Activated T-cell treated with anti-CD3 and anti-CD28 coated beads, Interleukin-2, amount 50 U/mL, for 48 hours (primary cell): Measurements from ENCODE around the gene C1orf21.

ENCODE experiments used
- DNase-seq, 2 experiments: peaks; one replicate each; pipeline ENCODE4 v3.0.0-alpha.2; 2020

The C1orf21 gene

DNA sequence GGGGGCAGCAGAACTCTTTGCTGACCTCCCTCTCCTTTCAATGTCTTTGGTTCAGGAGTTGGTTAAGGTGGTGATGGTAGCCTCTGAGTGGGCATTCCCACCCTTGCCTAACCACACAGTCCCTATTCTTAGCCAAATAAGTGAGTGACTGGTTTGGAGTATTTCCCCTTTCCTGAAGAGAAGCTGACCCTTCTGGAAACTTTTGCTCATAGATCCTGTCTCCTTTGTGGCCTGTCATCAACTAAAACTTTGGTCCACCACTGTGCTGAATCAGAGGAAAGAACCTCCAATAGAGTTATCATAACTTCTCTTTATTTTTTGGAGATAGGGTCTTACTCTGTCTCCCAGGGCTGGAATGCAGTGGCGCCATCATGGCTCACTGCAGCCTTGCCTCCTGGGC is 31.1 kb downstream of the C1orf21 start:
- DNase-seq, result no peak

DNA sequence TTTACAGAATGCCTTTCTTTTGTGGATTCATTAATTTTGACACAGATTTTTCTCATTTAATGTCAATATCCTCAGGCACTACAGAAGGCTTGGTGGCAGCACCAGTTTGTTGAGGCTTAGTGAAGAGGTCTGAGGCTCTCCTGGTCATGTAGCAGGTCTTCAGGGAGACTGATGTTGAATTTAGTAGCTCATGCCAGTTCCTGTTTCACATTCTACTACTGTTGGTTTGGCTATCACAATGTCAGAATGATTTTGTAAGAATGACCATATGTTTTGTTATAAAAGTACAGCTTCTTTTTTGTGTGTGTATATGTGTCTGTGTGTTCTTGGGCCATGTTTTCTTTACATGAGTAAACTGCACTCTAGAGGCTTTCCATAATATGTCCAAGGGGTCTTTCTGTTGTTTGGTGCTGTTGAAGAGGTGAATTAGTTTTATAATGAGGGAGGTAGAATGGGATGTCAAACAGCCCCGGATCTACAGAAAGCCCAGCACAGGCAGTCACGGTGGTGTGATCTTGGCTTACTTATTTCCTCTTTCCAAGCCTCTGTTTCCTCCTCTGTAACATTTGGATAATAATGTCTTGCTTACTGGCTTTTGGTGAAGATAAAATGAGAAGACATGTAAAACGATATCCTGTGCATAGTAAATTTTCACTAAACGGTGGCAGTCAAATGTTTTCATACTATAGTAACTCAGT is 32.0 kb downstream of the C1orf21 start:
- no peak for DNase-seq

DNA sequence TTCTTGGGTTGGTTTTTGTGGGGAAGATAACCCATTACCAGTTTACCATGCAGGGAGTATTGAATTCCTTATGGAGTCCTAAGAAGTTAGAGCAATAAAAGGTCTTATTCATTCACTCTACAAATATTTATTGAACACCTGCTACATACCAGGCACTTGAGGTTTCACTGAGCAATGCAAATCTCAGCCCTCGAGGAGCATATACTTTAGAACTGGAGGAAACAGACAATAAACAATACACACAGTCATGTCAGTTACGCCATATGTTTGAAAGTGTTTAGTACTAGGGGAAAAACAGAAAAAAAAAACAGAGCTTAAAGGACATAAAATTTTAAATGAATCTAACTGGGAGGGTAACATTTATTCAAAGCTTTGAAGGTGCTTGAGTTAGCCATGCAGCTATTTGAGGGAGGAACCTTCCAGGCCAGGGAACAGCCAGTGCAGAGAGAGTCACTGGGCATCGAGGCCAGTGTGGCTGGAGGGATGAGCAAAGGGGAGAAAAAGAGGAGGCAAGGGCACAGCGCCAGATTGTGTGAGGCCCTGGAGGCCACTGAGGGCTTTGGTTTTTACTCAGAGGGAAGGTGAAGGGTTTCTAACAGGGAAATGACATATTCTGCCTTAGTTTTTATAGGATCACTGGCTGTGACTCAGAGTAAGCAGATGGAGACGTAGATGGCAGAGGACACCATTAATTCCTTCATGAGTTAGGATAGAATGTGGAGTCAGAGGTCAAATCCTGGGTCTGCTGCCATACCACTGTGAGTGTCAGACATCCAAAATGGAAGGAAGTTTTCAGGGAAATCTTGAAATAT is 32.7 kb downstream of the C1orf21 start:
- no peak for DNase-seq

DNA sequence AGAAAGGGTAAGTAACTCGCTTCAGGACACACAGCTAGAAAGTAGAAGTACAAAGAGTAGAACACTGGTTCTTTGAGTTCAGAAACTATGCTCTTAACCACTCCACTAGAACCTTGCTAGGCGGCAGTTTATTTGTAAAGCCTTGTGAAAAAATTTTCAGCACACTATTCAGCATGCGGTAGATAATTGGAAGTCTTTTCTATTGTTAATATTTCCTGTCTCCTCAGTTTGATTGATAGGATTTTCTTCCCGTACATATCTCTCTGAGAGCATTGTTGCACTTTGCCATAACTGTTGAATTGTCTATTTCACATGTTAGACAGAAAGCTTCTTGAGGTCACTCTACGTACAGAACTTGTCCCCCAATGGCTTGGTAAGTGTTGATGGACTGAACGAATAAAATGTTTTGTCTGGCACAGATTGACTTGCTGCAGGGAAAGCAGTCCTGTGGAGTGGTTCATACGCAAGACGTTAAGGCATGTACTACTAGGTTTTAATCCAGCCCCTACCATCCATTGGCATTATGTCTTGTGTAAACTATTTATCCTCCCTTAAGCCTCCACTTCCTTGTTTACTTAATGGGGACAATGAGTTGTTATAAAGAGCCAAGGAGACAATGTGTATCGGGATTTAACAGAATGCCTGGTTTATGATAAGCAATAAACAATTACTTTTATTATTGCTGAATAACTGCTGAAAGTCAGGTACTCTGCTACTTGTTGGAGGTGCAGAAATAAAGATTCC is 35.8 kb downstream of the C1orf21 start:
- DNase-seq, result no peak

DNA sequence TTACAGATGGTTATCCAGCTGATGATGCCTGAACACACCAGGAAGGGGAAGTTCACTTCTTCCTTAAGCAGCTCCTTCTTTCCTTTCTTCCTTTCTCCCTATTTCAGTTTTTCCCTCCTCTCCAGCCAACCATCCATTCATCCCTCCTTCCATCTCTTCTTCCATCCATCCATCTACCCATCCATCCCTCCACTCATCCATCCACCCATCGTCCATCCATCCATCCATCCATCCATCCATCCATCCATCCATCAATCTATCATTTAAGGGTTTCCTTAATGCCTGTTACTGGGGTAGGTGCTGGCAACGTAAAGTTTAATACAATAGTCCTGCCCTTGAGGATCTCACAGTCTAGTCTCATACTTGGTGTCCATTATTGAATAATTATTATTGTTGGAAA is 36.8 kb downstream of the C1orf21 start:
- no peak for DNase-seq

DNA sequence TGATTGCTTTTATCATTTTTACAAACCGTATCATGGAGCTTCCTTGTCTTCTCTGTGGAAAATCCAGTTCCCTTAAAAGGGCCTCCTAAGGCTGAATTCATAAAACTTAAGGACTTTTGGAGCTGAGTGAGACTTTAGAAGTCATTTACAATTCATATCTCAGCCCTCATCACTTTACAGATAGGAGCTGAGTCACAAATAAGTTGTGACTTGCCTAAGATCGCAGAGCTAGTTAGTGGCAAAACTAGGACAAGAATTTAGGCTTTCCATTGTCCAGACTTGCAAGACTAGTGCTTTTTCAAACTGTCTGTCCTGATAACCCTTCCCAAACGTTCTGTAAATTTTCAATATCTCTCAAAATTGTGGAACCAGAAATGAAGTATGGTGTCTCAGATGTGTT is 37.3 kb downstream of the C1orf21 start:
- no peak for DNase-seq

DNA sequence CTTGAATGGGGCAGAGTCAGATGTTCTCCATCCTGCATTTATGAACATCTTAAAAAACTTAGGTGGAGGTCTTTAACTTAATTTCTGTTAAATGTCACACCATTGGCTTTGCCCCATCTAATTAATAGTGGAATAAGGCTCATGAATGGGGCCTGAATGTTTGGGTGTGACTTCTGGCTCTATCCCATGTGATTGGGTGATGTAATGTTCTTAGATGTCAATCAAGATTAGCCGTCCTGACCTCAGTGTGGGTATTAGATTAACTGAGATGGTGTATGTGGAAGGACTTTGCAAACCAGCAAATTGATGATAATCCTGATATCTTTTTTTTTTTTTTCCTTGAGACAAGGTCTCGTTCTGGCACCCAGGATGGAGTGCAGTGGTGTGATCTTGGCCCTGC is 38.1 kb downstream of the C1orf21 start:
- DNase-seq, result no peak

DNA sequence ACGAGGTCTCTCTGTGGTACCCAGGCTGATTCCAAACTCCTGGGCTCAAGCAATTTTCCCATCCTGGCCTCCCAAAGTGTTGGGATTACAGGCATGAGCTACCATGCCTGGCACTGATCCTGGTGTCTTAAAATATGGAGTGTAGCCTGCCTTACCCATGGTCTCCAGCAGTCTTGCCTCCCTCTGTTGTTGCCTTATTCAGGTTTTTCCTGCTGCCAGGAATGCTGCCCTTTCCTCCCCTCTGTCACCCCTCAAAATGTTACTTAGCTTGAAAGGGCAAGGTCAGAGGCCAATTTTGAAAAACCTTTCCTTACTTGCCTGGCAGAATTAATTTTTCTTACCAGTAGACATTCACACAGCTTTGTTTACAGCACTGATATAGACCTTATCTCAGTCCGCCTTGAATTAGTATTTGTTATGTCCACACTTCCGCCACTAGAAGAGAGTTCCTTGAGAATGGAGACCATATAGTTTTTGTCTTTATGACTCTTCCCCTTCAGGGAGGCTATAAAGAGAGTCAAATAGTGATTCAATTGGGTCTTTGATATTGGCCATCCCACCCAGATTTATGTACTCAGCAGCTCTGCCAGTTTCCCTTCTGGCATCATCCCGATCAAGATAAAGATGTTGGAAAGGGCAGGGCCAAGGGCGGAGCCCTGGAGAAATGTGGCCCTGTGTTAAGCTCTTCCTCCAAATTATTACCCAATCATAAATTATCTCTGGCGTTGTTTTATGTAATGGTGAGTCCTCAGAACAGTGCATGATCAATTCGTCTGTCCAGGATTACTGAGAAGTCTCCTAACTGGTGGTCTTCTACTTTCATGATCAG is 38.8 kb downstream of the C1orf21 start:
- no peak for DNase-seq

DNA sequence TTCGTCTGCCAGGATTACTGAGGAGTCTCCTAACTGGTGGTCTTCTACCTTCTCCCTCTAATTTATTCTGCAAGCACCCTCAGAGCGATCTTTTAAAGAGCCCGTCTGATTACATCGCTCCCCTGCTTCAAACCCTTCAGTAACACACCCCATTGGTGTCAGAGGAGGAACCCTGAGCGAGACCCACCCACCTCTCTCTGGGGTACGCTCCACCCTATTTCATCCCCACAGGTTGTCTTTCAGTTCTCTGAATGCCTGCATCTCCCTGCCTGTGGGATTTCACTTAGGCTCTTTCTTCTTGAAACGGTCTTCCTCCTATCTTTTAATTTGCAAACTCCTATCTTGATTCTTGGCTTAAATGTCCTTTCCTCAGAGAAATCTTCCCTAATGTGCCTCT is 39.4 kb downstream of the C1orf21 start:
- DNase-seq, result no peak

DNA sequence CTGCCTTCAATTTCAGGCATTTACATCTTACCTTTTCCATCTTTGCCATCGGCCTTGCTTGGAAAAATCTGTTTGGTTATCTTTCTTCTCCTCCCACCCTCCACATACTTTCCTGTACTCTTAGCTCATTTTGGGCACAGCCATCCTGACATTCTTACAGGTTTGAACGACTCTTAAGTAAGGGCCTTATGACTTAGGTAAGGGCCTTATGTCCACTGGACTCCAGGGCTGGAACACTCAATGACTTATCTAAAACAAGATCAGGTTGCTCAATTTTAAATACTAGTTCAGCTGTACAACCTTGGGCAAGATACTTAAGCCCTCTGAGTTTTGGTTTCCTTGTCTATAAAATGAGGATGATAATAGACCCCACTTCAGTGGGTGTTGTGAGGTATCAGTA is 40.9 kb downstream of the C1orf21 start:
- DNase-seq, result no peak

DNA sequence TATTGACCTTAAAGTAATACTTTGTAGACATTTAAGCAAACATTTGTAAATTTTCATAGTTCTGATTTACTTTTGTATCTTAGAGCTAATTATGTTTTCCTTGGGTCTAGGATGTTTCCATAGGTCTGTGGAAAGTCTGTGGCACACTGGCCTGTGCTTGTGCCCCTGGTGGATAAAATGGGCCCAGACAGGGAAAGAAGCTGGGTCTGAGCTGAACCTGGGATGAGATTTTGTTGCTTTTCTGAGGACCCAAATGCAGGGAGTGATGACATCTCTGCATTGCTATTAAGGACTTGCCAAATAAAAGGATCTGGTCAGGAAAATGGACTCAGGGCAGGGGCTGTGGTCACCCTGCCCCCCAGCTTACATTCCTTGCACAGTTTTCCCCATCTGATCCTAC is 41.8 kb downstream of the C1orf21 start:
- no peak for DNase-seq

DNA sequence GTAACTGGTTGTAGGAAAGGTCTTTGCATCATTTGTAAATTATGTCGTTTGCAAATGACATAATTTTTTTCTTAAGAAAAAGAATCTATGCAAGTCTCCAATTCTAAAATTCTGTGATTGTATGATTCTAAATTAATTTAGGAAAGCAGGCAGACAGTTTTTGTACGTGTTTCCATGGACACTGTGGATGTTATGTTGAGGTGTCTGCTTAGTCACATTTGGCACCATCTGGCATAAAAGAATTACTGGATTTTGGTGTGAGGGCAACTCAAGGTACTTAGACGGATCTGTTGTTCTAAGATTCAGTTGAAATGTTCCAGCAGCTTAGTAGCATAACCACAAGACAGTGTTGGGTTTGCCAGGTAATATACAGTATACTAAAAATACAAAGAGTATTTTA is 42.5 kb downstream of the C1orf21 start:
- no peak for DNase-seq

DNA sequence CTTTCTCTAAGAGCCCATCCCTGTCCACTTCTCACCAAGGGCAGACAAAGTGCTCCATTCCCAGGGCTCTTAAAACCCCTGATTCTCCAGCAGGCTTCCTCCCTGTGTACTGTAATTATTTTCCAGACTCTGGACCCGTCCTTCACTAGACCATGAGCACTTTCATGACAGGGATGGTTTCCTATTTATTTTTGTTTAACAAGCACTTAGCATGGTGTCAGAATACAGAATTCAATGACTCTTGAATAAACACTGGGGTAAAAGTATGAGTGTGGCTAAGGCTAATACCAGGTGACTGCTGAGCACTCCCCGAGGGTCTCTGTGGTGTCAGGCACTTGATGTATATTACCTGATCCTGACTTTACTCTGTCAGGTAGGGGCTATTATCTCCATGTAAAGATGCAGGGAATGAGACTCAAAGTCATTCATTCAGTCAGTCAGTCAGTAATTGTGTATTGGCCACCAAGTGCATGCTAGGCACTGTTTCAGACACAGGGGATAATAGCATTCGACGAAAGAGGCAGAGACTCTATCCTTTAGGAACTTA is 47.2 kb downstream of the C1orf21 start:
- DNase-seq, result no peak

DNA sequence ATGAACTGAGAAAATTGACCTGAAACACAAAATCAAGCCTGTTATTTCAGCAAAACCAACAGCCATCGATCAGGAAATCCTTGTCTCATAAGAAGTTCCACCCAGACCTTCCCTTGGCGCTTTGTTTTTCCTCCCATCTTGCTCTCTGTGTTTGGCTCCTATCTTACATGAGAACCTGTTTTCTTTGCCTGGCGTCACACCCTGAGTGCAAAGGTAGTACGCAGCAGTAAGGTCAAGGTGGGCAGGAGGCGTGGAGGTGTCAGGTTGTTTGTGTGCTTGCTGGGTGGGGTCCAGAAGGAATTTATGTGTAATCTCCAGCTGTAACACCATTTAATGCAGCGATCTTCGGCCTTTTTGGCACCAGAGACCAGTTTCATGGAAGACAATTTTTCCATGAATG is 50.5 kb downstream of the C1orf21 start:
- no peak for DNase-seq

DNA sequence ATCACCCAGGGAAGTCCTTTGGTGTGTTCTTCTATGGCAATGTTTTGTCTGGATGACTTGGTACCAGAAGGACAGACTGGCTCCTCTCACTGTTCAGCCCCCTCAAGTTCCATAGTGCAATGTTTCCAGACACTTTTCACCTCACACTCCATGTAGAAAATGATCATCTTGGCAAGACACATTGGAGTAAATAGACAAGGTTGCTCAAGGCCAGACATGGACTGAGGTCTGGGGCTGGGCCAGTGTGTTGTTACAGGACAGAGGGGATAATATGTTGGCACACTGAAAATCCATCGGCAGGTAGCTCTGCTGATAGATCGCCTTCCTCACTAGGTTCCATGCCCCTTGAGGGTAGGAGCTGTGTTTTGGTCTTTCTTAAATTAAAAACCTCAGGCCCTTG is 51.5 kb downstream of the C1orf21 start:
- no peak for DNase-seq

DNA sequence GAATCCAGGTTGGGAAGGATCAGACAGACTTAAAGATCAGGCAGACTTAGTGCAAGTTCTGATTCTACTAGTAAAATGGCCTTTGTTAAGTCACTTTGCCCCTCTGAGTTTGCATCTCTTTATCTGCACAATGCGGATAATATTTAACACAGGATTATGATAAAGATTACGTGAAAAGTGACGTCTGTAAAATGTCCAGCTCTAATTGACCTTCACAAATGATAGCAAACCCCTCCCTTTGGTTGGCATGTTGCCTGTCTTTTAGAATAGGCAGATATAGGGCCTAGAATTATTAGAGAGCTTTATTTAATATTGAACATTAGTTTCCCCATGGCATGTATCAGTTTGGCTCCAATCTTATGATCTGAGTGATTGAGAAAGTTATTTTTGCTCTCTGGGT is 55.4 kb downstream of the C1orf21 start:
- no peak for DNase-seq

DNA sequence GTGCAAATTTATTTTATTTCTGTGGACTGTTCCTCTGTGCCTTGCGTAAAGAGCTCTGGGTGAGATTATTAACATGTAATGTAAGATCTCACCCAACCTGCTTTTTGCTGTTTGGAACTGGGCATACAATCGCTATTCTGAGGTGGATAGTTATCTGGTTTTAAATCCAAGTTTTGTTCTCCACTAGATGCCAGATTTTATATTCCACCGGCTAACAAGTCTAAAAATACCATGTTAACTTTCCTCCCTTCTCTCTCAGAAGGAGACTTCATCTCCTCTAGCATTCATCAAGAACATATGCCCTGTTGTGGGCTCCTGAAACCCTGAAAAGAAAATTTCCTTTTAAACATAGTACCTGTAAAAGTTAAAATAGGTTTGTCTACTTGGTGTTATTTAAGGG is 56.4 kb downstream of the C1orf21 start:
- no peak for DNase-seq

DNA sequence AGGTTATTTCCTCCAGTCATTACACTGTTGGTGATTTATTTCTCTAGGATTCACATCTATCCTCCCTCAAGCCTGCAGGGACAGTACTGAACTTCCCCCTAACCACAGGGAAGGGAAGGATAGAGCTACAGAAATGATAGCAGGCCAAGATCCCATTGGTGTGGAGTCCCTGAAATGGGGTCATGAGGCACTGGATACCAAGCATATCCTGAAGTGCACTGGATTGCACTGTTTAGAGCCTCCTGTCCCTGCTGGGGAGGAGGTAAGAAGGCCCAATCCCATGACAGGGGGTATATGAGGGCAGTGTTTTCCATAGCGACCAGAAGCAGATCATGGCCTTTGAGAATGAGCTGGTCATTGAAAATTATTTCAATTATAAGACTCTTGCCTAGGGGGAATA is 56.8 kb downstream of the C1orf21 start:
- DNase-seq, result no peak

DNA sequence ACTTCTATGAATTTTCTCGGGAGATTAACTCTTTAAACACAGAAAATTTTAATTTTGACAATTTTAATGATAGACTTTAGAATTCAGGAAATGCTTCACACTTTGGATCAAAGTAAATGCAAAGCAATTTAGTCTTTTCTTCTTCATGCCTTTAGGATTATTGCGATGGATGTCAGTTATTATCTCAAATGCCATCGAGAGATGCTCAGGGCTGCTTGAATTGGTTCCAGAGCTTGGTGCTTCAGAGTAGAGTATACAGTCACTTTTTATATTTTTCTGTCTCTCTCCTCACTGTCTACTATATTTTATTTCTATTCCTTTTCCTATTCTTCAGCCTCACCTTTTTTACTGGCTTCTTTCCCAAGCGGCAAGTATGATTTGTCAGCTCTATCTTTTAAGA is 59.2 kb downstream of the C1orf21 start:
- DNase-seq, result no peak

DNA sequence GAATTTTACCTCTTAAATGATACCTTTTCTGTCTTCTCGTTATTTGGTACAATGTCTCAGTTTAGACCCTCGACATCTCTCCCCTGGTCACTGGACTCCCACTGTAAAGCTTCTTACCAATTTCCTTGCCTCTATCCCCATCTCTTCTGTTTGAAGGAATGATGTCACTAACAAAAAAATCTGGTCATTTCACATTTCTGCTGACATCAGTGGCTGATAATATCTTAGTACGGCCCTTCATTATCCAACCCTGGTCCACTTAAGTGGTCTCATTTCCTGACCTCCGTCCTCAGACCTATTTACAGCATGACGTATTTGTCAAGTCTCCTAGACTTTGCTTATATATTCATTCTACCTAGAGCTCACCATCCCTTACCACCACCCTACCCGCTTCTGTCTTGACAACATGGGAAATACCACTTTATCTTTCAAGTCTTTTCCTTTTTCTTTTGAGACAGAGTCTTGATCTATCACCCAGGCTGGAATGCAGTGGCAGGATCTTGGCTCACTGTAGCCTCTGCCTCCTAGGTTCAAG is 60.9 kb downstream of the C1orf21 start:
- no peak for DNase-seq

DNA sequence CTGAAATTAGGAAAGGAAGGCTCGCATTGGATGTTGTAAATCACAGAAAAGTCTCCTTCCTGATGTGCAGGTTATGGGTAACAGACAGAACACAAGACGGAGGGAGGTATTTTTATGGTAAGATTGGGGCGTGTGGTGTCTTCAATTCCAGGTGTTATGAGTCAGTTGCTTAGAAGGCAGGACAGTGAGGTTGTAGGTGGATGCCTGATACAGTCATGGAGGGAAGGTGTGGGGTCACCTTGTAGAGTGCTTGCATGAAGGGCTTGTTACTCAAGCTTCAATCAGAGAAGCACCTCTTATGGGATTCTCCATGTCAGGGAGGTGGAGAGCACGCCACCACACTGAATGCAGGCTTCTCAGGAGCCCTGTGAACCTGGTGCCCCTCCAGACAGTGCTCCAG is 63.1 kb downstream of the C1orf21 start:
- no peak for DNase-seq

DNA sequence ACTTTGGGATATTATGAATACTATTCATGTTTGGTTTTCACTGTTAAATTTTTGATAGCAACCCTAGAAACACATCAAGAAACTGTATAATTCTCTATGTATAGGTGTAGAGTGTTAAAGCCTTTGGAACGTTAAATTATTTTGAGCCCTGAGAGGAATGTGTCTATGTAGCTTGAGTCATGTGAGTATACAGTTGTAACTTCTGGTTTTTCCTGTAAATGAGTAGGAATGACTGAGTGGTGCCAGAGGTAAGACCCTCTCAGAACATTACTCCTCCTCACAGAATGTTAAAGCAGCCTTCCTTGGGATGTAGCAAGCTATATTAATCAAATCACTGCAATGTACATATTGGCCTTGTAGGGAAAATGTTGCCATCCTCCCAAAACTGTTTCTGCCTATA is 69.0 kb downstream of the C1orf21 start:
- DNase-seq, result no peak

DNA sequence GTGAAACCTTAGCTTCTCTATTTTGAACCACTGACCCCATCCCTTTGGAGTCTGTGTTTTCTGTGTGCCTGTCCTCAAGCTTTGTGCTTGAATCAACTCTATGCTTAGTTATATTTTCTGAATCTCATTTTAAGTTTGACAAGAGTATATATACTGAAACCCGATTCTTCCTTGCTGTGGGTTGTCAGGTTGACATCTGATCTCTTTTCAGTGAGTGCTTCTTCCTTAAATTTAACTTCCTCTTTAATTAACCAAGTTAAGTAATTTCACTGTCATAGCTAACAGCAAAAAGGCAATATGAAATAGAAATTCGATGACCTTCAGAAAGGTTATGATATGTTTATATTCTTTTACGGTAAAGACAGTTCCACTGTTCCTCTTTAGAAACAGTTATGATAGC is 69.4 kb downstream of the C1orf21 start:
- no peak for DNase-seq
